SK-N-MC (cell line): ENCODE results near the gene PDE4D.

ENCODE experiments used
- EZH2 ChIP-seq: fragments of 200-600 bp; sonication (generic); IDR thresholded peaks from one replicate; pipeline ENCODE4 v1.6.1; 2017; ENCODE audit warnings: antibody characterized with exemption
- POLR2AphosphoS5 ChIP-seq: IDR thresholded peaks from 2 replicates; pipeline ENCODE4 v1.6.1; 2012; ENCODE audit warnings: mild to moderate bottlenecking, low read depth, low read length, borderline replicate concordance

DNA sequence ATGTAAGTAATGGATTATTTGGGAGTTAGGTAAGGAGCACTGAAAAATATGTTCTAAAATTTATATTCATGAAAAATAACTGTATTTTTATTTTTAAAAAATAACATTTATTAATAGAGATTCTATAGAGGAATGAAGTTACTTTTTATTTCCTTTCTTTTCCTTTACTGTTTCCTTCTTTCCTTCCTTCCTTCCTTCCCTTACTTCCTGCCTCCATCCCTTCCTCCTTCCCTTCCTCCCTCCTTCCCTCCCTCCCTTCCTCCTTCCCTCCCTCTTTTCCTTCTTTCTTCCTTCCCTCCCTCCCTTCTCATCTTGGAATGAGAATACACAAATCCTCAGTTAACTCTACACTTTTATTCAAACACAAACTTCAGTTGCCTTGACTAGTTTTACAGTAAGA lies 750.6 kb downstream of the PDE4D start:
- TF ChIP-seq POLR2AphosphoS5 (no peak), EZH2 (no peak)
